IPS-NIHi11 (cell line): Measurements from ENCODE around the gene PRKCH.
A peak's percentile ranks its signal among the peaks of the same experiment; 100 is the strongest.

Source experiments
- DNase-seq: peaks from one replicate; pipeline ENCODE4 v3.0.0; 2012; ENCODE audit warnings: mixed read lengths, low spot score

Gene PRKCH

DNA sequence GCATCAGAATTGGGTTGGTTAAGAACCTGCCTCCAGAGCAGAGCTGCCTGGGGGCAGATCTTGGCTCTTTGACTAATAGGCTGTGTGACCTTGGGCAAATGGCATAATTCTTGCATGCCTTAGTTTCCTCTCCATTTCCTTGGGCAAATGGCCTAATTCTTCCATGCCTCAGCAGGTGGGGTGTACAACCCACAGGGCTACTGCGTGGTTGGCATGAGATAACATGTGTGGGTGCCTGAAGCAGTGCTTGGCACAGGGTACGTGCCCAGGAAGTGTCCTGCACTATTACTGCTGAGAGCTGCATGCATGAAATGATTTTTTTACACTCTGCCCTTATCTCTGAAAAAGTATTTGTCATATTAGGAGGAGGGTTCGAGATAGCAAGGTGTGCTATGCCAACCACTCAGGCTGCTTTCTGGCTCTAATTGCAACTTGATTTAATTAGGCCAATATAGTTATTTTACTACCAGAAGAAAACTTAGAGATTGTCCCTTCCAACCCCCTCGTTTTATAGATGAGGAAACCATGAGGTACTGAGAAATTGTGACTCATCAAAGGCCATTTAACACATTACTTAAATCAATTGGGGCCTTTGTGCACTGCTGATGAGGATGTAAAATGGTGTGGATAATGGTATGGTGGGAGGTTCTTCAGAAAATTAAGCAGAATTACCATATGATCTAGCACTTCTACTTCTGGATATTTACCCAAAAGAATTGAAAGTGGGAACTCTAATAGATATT is 212.3 kb downstream of the PRKCH start:
- no peak for DNase-seq

GRCh38 chr14:61535032-61535431 is 213.7 kb downstream of the PRKCH start:
- DNase-seq, result no peak

- no peak for DNase-seq
These were observed 214.1 kb downstream of the PRKCH start for GRCh38 chr14:61535458-61535857.

DNA sequence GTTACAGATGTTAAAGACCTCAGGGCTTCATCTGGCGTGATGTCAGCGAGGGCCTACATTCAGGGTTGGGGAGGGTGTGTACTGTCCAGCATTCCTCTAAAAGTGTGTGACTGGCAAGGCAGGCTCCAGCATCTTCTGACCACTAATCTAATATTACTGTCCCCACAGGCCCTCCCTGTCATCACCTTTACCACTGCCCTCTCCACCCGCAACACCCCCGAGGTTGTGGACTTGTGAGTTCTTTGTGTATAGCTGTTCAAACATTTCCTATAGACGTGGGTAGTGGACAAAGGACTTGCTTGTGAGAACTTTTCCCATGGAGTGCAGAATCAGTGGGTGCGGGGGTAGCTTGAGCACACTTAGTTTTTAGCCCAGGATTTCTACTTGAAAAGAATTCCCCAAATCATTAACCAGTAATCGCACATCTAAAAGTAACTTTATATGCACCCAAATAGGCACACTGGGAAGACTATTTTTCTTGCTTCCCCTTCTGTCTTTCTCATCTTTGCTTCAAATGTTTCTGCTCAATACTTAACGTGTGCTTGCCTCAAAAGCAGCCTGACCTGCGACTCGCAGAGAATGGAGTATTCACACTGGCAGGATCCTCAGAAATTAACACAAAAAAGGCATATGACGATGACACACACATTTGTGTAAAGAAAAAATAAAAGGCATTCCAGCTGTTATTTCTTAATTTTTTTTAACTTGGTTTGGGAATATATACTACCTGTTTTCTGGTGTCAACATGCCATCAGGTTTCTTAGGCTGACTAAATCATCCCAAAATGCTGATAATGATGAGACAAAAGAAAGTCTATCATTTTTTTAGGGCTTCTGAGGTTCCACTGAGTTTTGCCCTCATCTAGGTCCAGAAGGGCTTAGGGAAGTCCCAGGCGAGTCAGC is 215.5 kb downstream of the PRKCH start:
- no peak for DNase-seq

- DNase-seq, result peak; percentile 81
These were observed 216.4 kb downstream of the PRKCH start for GRCh38 chr14:61537563-61538463.

DNA sequence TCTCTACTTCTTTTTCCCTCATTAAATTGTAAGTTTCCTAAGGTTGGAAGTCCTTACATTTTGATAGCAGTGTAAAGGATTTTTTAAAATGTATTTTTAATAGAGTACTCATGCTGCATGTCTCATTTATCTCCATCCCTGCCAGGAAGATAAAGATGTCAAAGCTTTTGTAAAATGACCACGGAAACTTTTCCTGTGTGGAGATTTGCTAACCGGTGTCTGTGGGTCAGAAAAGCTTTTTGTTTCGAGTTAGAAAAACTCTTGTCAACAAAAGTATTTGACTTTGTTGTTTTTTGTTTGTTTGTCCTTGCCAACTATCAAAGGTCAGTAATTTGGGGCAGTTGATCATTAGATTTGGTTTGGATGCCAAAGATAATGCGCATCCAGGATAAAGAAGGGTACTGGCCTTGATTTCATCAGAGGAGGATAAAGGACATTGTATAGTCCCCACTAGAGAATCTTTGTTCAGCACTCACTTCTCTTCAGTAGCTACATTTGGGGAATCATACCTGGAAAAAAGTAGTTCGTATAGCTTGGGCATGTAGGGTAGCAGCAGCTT is 217.2 kb downstream of the PRKCH start:
- DNase-seq, result no peak

GRCh38 chr14:61539631-61540030 is 218.3 kb downstream of the PRKCH start:
- DNase-seq, result no peak

DNA sequence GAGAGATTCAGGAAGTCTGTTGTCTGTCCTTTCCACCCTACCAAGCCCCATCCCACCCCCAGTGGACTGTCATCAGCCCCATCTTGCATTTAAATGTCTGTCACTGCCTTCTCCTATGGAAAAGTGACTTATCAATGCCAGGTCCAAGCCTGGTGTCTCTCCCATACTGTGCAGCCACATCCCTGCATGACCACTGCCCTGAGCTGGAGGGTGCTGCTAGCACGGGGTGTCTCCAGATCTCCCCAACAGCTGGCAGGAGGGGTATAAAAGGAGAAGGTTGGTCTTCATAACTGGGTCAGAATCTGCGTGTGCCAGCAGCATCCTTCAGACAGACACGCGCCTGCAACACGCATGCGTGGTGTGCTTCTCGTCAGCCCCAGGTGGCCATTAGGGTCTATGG is 219.6 kb downstream of the PRKCH start:
- DNase-seq, result no peak

- no peak for DNase-seq
These were observed 221.7 kb downstream of the PRKCH start for GRCh38 chr14:61542848-61543790.

DNA sequence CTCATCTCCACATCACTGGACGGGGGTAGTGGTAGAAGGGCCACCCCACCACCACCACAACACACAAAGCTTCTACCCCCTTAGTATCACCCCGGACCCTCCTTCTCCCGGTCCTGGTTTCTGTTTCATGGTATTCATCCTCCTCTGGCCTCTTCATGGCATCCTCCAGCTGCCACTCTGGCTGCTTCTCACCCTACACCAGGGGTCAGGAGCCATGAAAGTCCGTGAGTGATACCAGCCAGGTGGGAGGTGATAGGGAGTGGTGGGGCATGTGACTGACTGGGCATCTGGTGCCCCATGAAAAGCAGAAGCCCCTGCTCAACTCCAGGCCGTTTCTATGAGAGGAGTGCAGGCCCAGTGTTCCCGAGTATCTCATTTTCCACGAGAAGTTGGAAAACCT is 222.6 kb downstream of the PRKCH start:
- no peak for DNase-seq

- no peak for DNase-seq
These were observed 223.3 kb downstream of the PRKCH start for GRCh38 chr14:61544448-61545330.

GRCh38 chr14:61545726-61546455 is 224.5 kb downstream of the PRKCH start:
- no peak for DNase-seq

DNA sequence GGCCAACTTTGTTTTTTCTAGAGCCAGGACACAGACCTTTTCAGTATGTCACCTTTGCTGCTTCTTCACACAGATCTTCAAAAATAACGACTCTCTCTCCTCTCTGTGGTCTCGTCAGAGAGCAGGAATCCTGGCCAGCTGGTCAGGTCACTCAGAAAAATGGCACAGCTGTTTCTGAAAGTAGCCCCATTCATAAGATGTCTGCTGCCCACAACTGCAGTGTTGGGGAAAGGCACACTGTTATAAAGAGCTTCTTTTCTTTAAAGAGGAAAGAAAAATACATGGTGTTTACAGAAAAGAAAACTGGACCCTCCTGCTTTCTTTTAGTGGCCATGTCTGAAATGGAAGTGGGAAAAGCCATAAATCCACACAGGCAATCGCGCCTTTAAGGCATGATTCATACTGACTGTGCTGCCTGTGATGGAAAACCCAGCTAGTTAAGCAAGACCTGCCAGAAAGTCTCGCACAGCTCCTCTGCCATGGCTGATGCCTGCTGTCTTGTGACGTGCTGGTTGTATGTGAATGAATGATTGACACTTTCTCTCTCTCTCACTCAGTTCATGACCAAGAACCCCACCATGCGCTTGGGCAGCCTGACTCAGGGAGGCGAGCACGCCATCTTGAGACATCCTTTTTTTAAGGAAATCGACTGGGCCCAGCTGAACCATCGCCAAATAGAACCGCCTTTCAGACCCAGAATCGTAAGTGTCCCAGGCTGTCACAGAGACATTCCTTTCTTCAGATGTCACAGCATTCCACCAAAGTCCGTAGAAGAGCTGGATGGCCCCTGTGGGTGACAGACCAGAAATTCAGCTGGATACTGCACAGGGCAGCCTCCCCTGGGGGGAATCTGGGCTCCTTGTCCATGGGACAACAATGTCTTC is 226.0 kb downstream of the PRKCH start:
- DNase-seq, result no peak

DNA sequence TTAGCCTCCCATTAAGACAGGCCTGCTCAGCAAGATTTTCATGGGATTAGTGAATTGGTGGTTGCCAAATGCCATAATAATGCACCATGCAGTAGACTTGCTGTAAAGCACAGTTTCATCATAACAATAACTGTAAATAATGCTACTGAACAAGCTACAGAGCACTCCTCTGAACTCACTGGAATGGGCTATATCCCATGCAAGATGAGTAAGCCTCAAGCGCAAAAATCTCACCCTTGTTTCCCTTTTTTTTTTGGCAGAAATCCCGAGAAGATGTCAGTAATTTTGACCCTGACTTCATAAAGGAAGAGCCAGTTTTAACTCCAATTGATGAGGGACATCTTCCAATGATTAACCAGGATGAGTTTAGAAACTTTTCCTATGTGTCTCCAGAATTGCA is 228.0 kb downstream of the PRKCH start:
- no peak for DNase-seq

- DNase-seq, result no peak
These were observed 230.0 kb downstream of the PRKCH start for GRCh38 chr14:61551384-61551783.

DNA sequence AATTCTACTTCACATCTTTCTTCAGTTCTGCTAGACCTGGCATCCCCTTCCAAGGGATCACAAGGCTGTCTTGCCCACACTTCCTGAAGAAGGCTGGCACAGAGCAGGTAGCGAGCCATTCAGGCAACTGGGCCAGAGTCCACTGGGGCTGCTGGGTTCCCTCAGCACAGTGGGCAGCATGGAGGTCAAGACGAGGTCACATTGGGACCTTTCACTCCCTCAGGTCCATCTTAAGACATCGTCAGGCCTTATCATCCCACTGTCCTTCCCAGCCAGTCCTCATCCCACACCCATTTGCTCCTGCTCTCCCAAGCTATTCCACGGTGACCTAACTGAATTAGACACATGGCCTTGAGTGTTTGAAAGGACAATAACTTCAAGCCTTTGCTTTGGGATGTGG is 230.9 kb downstream of the PRKCH start:
- DNase-seq, result no peak

DNA sequence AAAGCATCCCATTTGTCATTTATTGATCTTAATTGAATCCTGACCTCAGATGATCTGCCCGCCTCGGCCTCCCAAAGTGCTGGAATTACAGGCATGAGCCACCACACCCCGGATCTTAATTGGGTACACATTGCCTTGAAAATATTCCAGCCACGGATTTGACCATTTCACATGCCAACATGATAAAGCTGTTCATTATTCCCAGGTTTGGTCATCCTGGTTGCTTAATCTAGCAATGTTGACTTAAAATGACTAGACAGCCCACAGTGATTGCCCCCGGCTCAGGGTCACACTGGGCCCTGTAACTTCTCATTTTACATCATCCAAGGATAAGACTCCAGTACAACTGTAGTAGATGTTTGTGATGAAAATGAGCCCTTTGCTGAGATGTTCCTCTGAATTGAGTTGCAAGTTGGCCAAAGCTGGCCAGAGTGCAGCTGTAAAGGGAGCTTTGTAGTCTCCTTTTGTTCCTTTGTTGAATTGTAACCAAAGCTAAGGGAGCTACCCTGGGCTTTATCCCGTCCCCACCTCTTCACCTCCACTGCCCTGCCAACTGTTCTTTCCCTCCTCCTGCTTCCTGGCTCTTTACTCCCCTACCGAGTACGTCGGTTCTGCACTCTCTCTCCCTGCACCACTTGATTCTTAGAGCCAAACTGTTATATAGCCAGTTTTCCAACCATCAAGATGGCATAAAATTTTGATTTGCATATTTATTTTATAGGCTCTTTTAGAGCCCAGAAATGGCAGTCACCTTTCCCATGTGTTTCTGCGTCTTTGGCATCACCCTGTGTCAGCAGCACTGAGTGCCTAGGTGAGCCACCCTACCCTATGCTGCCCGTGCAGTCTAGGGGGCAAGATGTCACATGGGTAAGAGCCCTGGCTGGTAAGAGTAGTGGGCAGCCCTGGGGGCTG is 232.6 kb downstream of the PRKCH start:
- no peak for DNase-seq
